Stimulated activated CD8-positive, alpha-beta memory T cell treated with anti-CD3 and anti-CD28 coated beads, Interleukin-7, amount 100 ng/mL, for 4 hours (primary cell): ENCODE measurements around the gene IMPA2.
"Not testable (repeated sequence)": the region's sequence is repeated elsewhere in the genome, so short reads cannot be mapped to it uniquely, and the experiment has no call there.

ENCODE experiments used
- DNase-seq, 2 donors: peaks; one replicate each; pipeline ENCODE4 v3.0.0-alpha.2; 2020; ENCODE audit warnings: low read depth in 2 of 2

The IMPA2 gene

DNA sequence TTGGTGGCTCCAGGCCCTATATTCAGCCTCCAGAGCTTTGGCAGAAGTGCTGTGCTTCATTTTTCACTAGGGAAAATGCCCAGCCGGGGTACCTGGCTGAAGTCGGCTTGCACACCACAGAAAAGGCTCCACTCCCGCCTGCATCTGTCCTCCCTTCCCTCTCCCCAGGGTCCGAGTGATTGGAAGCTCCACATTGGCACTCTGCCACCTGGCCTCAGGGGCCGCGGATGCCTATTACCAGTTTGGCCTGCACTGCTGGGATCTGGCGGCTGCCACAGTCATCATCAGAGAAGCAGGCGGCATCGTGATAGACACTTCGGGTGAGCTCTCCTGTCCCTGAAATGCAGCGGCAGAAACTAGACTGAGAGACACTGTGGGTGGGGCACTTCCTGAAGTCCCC lies 47.4 kb downstream of the IMPA2 start:
- no peak for DNase-seq

GRCh38 chr18:12029786-12030584 lies 48.7 kb downstream of the IMPA2 start:
- DNase-seq: no peak

- no peak for DNase-seq
Observed at GRCh38 chr18:12030670-12031069, 49.4 kb downstream of the IMPA2 start.

- no peak for DNase-seq
Observed at GRCh38 chr18:12031181-12031580, 49.9 kb downstream of the IMPA2 start.

DNA sequence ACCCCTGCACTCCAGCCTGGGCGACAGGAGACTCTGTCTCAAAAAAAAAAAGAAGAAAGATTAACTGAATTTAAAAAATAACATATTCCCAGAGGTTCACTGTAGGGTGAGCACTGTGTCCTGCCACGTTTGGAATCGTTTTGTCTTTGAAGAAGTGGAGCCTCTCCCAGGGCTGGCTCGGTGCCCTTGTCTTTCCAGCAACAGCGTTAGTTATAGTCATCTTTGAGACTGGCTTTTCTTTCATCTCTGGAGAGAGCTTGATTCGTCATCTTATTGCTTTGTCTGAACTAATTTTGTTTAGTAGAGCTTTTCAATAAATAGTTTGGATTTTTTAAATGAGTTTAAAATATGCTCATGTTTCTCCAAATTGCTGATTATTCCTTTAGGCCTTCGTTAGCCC lies 50.5 kb downstream of the IMPA2 start:
- DNase-seq: no peak

DNA sequence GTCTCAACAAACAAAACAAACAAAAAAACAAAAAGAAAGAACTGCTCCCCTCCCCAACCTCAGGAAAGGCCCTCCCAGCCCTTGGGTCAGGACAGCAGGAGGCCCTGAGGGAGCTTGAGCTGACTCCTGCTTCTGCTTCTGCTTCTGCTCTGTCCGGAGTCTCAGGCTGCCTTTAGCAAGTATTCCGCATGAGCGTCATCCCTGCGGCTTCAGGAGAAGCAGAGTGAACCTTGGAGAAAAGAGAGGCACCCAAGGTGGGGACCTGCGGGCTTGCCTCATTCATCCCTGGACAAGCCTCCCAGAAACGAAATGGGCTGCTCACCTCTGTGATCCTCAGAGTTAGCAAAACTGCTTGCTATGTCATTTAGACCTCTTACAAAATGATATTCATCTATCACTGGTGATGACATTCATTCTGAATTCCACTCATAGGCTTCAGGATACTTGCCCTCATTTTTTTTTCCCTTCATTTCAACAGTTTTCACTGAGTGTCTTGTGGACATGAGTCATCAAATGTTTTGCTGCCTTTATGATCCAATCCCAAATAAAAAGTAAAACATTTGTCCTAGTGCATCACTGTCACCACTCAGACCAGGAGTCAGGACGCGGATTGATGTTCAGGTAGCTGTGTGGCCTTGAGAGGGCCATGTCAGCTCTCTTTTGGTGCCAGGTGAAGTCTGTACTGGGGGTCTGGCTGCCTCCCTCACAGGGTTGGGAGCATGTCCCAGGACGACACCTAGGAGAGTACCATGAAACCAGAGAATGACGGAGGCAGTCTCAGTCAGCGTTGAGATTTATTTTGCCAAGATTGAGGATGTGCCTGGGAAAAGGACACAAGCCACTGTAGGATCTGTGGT lies 51.7 kb downstream of the IMPA2 start:
- no peak for DNase-seq

GRCh38 chr18:12033643-12034025 lies 52.3 kb downstream of the IMPA2 start:
- DNase-seq: no peak

- no peak for DNase-seq
Observed at GRCh38 chr18:12034241-12035100, 53.2 kb downstream of the IMPA2 start.

DNA sequence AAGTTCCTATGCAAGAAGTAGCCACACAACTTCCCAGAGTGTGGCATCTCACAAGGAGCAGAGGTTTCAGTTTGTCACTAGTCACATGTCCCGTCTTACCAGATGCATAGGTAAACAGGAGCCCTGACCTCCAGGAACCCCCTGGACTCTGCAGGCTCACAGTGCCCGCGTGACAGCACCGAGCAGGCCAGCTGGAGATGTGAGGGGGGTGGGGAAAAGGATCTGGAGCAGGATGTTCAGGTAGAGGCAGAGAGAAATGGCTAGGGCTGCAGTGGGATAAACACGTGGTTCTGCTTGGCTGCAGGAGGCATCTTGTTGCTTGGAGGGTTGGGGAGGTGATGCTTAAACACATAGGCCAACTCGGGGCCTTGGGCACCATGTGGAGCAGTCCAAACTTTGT lies 54.2 kb downstream of the IMPA2 start:
- no peak for DNase-seq

DNA sequence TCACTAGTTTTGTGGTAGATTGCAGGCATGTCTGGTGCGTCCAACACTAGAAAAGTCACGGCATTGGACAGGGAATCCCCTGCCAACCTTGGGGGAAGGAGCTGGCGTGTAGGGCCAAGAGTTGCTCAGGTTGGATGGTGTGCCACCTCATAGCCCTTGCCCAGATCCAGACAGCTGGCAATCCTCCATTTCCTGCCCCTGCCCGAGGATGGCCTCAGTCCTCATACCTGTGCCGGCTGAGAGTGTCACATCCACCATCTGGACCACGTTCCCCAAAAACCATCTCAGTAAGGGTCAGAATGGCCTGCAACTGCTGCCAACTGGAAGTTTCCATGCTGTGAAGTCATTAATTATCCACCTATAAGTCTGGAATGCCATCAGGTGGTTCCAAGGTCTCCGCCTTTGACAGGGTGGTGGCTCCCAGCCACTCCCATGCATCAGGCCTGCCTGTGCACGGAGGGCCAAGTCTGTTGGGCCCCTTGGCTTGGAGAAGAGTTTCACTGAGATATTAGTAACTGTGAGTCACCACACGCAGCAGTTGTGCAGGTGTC lies 55.0 kb downstream of the IMPA2 start:
- DNase-seq: no peak

DNA sequence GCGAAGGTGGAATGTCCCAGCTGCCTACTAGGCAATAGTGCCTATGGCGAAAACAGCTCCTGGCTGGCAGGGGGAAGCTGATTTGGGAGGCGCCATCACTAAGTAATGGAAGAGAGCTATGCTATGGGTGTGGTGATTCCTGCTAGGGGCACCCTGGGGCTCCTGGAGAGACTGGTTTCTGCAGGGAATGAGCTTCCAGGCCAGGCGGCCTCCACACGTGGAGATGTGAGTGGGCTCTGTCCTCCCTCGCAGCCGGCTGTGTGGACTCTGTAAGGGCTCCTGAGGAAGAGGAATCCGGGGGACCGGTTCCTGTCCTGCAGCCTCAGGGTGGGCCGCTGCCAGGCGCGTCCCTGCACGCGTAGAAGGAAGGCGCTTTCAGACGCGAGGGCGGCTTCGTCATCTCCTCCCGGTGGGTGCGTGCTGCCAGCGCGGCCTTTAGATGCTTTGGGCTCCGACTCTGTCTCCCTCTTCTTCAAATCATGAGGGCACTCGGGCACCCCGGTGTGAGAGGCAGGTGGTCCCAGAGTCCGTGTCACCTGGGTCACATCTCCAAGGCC lies 56.9 kb downstream of the IMPA2 start:
- peak in 1 of 2 donors; percentile 26 for DNase-seq

GRCh38 chr18:12038639-12039539 lies 57.6 kb downstream of the IMPA2 start:
- peak; percentile 34 to 66 for DNase-seq

DNA sequence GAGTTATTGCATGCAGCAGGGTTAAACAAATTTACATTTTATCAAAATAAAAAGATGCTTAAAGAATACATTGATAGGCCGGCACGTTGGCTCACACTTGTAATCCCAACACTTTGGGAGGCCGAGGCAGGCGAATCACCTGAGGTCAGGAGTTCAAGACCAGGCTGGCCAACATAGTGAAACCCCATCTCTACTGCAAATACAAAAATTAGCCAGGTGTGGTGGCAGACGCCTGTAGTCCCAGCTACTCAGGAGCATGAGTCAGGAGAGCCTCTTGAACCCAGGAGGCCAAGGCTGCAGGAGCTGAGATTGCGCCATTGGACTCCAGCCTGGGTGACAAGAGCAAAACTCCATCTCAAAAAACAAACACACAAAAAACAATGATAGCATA lies 58.2 kb downstream of the IMPA2 start:
- DNase-seq: not testable (repeated sequence)

GRCh38 chr18:12041561-12041960 lies 60.3 kb downstream of the IMPA2 start:
- no peak for DNase-seq

DNA sequence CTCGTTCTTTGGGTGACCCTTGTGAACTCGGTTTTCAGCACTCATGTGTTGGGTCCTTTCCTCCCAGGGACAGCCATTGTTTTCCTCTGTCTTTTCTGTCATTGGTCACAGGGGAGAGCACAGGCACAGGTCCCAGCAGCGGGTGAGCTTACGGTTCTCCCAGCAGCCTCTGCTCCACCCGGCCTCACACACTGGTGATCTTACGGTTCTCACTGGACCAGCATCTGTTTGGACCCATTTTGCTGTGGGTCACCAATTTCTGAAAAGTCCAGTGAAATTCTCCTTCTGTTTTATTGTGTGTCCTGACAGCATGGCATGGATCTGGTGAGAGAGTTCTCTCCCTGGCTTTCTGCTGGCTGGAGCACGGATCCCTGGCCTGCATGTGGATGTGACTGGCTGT lies 62.5 kb downstream of the IMPA2 start:
- DNase-seq: no peak

DNA sequence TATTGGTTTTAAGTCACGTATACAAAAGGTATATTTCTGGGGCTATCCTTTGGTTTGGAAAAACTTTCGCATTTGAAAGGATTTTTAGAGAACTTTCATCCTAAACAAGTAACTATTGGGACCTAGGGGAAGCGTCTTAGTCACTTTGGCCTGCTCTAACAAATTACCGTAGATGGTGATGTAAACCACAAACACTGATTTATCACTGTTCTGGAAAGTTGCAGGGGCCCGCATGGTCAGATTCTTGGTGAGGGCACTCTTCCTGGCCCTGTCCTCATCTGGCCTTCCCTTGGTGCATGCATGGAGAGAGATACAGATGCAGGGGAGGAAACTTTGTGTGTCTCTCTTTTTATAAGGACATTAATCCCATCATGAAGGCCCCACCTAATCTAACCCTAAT lies 63.3 kb downstream of the IMPA2 start:
- no peak for DNase-seq

DNA sequence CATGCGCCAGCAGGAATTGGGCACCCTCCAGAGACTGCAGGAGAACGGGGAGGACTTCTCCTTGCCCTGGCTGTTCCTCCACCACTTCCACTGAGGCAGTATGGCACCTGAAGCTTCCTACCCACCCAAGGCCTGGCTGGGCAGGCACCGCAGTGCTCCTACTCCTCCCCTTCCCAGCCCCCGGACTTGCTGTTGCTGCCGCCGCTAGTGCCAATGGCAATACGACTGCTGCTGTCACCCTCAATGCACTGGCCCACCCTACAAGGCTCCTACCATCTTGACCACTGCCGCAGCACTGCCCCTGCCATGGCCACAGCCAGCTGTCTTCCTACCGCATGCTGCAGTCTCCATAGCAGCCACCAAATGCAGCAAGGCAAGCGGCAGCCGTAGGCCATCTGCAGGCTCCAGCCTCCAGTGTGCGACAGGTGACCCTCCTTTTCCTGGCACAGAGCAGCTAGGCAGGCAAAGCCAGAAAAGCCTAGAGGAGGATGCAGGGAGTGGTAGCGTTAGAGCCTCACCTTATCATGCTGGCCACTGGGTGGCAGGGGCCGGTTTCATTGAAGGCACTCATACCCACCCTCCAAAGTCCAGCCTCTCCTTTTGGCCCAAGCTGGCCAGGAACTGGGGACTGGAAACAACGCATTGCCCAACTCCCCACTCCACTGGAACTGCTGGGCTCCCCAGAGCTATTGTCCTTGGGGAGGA lies 64.9 kb downstream of the IMPA2 start:
- no peak for DNase-seq

- DNase-seq: no peak
Observed at GRCh38 chr18:12046751-12047335, 65.5 kb downstream of the IMPA2 start.
